K562 (cell line): ENCODE measurements around the gene PNMA8C. TPM values are rescaled to one million over a fixed set of nuclear protein-coding genes. Genes with fewer than 3 reads are reported as not detected.

ENCODE experiments used
- ATAC-seq: fragments of 200-7000 bp; cut with Tn5 transposase; 3 replicates; pipeline ENCODE4 v1.9.1; 2020; ENCODE audit warnings: moderate library complexity
- BruUV-seq: library from RNA; stranded (reverse); fragments of 400-500 nt; replicated peaks from 2 replicates; lab custom pipeline; 2021; lab: Mats Ljungman, UMichigan
- CTCF ChIA-PET: fragments of 300-600 bp; formaldehyde crosslinking; extraction: SDS; loops from one replicate; lab custom pipeline; 2021; ENCODE audit warnings: low intra/inter-chr PET ratio; lab: Yijun Ruan, JAX
- POLR2A ChIA-PET: fragments of 300-600, 350-650 bp; sonication (Branson Sonifier 250); formaldehyde crosslinking; extraction: SDS; loops from one replicate; lab custom pipeline; 2021; ENCODE audit warnings: antibody characterized with exemption, inconsistent platforms; lab: Yijun Ruan, JAX
- DNase-seq, 4 experiments: peaks; one replicate each; pipeline versions ENCODE4 v3.0.0 to v3.0.0-alpha.2; 2011 to 2018; ENCODE audit warnings: low spot score in 3 of 4, mixed read lengths in 3 of 4; ENCODE audit errors: extremely low read depth in 1 of 4
- FAIRE-seq: peaks from 2 replicates; lab custom pipeline; 2011; peaks lifted over from hg19 to GRCh38; lab: Jason Lieb, UNC
- H2AFZ ChIP-seq: 2 replicates; pipeline ENCODE4 v1.6.0; 2011; ENCODE audit warnings: low read depth, low read length, control low read depth, inconsistent platforms
- H3K27ac ChIP-seq: fragments of 200-600 bp; 3 replicates; pipeline ENCODE4 v1.8.0; 2011; ENCODE audit warnings: low read depth, mild to moderate bottlenecking, control low read depth, inconsistent platforms, low read length, moderate library complexity, mixed read lengths; ENCODE audit errors: extremely low read depth
- H3K27me3 ChIP-seq, 2 experiments: fragments of 300-600 bp in 1 of 2; 2 replicates in 1 of 2; 3 replicates in 1 of 2; pipeline versions ENCODE4 v1.6.0 to v1.8.0; 2011; ENCODE audit warnings: inconsistent platforms in 2 of 2, low read length in 2 of 2, mild to moderate bottlenecking in 1 of 2, mixed read lengths in 1 of 2, moderate library complexity in 1 of 2; ENCODE audit not compliant: control insufficient read depth in 2 of 2, insufficient read depth in 2 of 2
- H3K36me3 ChIP-seq: fragments of 300-600 bp; 3 replicates; pipeline ENCODE4 v1.8.0; 2011; ENCODE audit warnings: mild to moderate bottlenecking, low read length, inconsistent platforms; ENCODE audit not compliant: control insufficient read depth, insufficient read depth
- H3K4me1 ChIP-seq, 2 experiments: fragments of 200-600 bp in 1 of 2; replicated peaks in 1 of 2; 2 replicates in 1 of 2; 3 replicates in 1 of 2; pipeline versions ENCODE4 v1.5.1 to v1.8.0; 2011; ENCODE audit warnings: inconsistent platforms in 2 of 2, low read length in 2 of 2, mild to moderate bottlenecking in 1 of 2, mixed read lengths in 1 of 2, moderate library complexity in 1 of 2; ENCODE audit not compliant: control insufficient read depth in 2 of 2, insufficient read depth in 2 of 2
- H3K4me2 ChIP-seq: 2 replicates; pipeline ENCODE4 v1.6.1; 2011; ENCODE audit warnings: low read length, control low read depth, inconsistent platforms, mixed read lengths; ENCODE audit not compliant: insufficient read depth
- H3K4me3 ChIP-seq: fragments of 200-600 bp; sonication (generic), shearing (Covaris generic); 2 replicates; pipeline ENCODE4 v1.5.1; 2016; ENCODE audit warnings: control low read depth, inconsistent platforms
- H3K79me2 ChIP-seq: fragments of 200-600 bp; 3 replicates; pipeline ENCODE4 v1.8.0; 2011; ENCODE audit warnings: low read length, inconsistent platforms; ENCODE audit not compliant: control insufficient read depth, insufficient read depth
- H3K9ac ChIP-seq, 2 experiments: 2 replicates each; pipeline versions ENCODE4 v1.6.0 to v1.6.1; 2011; ENCODE audit warnings: low read depth in 2 of 2, low read length in 2 of 2, control low read depth in 1 of 2, inconsistent platforms in 1 of 2, mild to moderate bottlenecking in 1 of 2, mixed read lengths in 1 of 2; ENCODE audit not compliant: insufficient read depth in 1 of 2
- H3K9me1 ChIP-seq: one replicate; pipeline ENCODE4 v1.6.0; 2011; ENCODE audit warnings: inconsistent platforms, mild to moderate bottlenecking, low read length, moderate library complexity; ENCODE audit not compliant: control insufficient read depth, insufficient read depth
- H3K9me3 ChIP-seq: replicated peaks from 2 replicates; pipeline ENCODE4 v1.5.1; 2011; ENCODE audit warnings: low read depth, low read length, inconsistent platforms; ENCODE audit not compliant: control insufficient read depth, insufficient read depth
- H4K20me1 ChIP-seq: replicated peaks from 2 replicates; pipeline ENCODE4 v1.6.1; 2011; ENCODE audit warnings: low read length, inconsistent platforms, mixed read lengths; ENCODE audit not compliant: control insufficient read depth, insufficient read depth
- FOXA1 ChIP-seq: fragments of 450-650 bp; IDR thresholded peaks from 2 replicates; pipeline ENCODE4 v1.6.1; 2016; ENCODE audit warnings: mild to moderate bottlenecking, borderline replicate concordance
- FOXO4 ChIP-seq: fragments of 450-650 bp; formaldehyde crosslinking; IDR thresholded peaks from 2 replicates; pipeline ENCODE4 v1.4.0; 2020; ENCODE audit warnings: mild to moderate bottlenecking, moderate library complexity
- MXD1 ChIP-seq: fragments of 250-450 bp; sonication (Bioruptor Pico); IDR thresholded peaks from 2 replicates; pipeline ENCODE4 v1.8.0; 2021; ENCODE audit warnings: borderline replicate concordance, mild to moderate bottlenecking, moderate library complexity; ENCODE audit not compliant: poor library complexity, severe bottlenecking
- PHF21A ChIP-seq: fragments of 450-650 bp; IDR thresholded peaks from 2 replicates; pipeline ENCODE4 v1.6.1; 2017; ENCODE audit warnings: low read depth, borderline replicate concordance
- STAT6 ChIP-seq: sonication (generic); formaldehyde crosslinking; IDR thresholded peaks from 2 replicates; pipeline ENCODE4 v1.8.1; 2023; ENCODE audit warnings: mild to moderate bottlenecking, missing genetic modification reagents
- THRAP3 ChIP-seq: fragments of 450-650 bp; IDR thresholded peaks from 2 replicates; pipeline ENCODE4 v1.6.1; 2016; ENCODE audit warnings: mild to moderate bottlenecking, inconsistent platforms, borderline replicate concordance
- ZBTB43 ChIP-seq: sonication (generic); formaldehyde crosslinking; IDR thresholded peaks from 2 replicates; pipeline ENCODE4 v1.8.0; 2023; ENCODE audit warnings: mild to moderate bottlenecking, missing genetic modification reagents
- WGBS: fragments of 100-300 bp; shearing (Covaris generic); methylation state at CpG from one replicate; pipeline ENCODE4 v1.1.6; 2016; ENCODE audit warnings: low coverage, mixed read lengths; ENCODE audit not compliant: insufficient coverage; ENCODE audit errors: missing lambda C conversion rate; 5-methylcytosine and 5-hydroxymethylcytosine counted together
- in situ Hi-C: fragments of 300-500 bp; cut with MboI; formaldehyde crosslinking; loops from 4 replicates; pipeline ENCODE4 v1.15.0; 2018; ENCODE audit warnings: inconsistent platforms, mixed read lengths
- intact Hi-C: fragments of 100-400 bp; cut with micrococcal nuclease; formaldehyde crosslinking; loops from 2 replicates; pipeline ENCODE4 v1.14.2; 2022
- polyA plus RNA-seq, 8 experiments: library from polyadenylated mRNA; depleted of rRNA in 4 of 8; stranded (reverse) in 5 of 8; unstranded in 3 of 8; fragments of >200 nt; fragmentation: Nextera tagmentation in 2 of 8; fragmentation: Illumina TruSeq in 1 of 8; extraction: Ambion mirVana in 2 of 8; extraction: Trizol in 1 of 8; gene quantifications; 2 replicates each; pipeline versions ENCODE4 v1.2.1 to v1.2.3, GENCODE V29; 2011 to 2014; ENCODE audit warnings: inconsistent platforms in 1 of 8, missing spikeins in 1 of 8
- total RNA-seq, 7 experiments: library from RNA; depleted of rRNA in 6 of 7; stranded (reverse); fragments of >200 nt in 6 of 7; fragmentation: Illumina TruSeq in 2 of 7; extraction: Trizol in 2 of 7; gene quantifications; 2 replicates each; pipeline versions ENCODE4 v1.2.1 to v1.2.3, GENCODE V29; 2011 to 2021; ENCODE audit warnings: low replicate concordance in 1 of 7

PNMA8C gene
- total and polyA plus RNA-seq, 9 of the 15 experiments (the other 6 are each of a cell fraction or from before 2014, with no cell fraction given), result 0.04 to 0.05 (median 0.05) TPM; not detected in 6

GRCh38 chr19:46463516-46463915 is 34.8 kb upstream of the PNMA8C start:
- ChIA-PET CTCF (no interaction called here), POLR2A (interaction anchor here (0.6 kb wide), 1 partner anchor 48 kb away, joined by 3 read pairs; no protein-coding TSS in a partner anchor)
- H3K4me3 ChIP-seq, result no peak overlapping the region
- no peaks in the 10 kb centered on the region for H3K9me1 ChIP-seq
- peaks cover 13% of the 10 kb centered on the region; the same call in 2 of the 3 replicates for H3K36me3 ChIP-seq
- H3K9me3 ChIP-seq, result no peaks in the 10 kb centered on the region
- BruUV-seq, result no TSS peak
- H3K9ac ChIP-seq, result no peak overlapping the region
- no peaks in the 10 kb centered on the region for H3K27me3 ChIP-seq
- H2AFZ ChIP-seq, result no peak overlapping the region
- no peak overlapping the region for H3K4me2 ChIP-seq
- ATAC-seq, result no peak
- in situ Hi-C loops (no loop called here), intact Hi-C loops (no loop called here)
- H3K27ac ChIP-seq, result no peak overlapping the region
- FAIRE-seq, result no peak
- no peaks in the 10 kb centered on the region for H4K20me1 ChIP-seq
- no peaks in the 10 kb centered on the region for H3K79me2 ChIP-seq
- 56% methylated on average over 5 of the region's 7 CpGs for WGBS
- DNase-seq, result no peak
- no peaks in the 10 kb centered on the region; a peak in 1 of 5 replicates for H3K4me1 ChIP-seq
- TF ChIP-seq PHF21A (no peak), FOXA1 (no peak), MXD1 (no peak), FOXO4 (CRISPR knock-in tag) (no peak), THRAP3 (no peak), STAT6 (no peak), ZBTB43 (no peak)
